Spleen (tissue), 11 donors: Measurements from ENCODE around the gene MEIS3. TPM values are rescaled to one million over a fixed set of nuclear protein-coding genes. Genes with fewer than 3 reads are reported as not detected.

Experiments
- DNase-seq: peaks from one replicate; pipeline ENCODE4 v3.0.0-alpha.2; 2020
- H3K27ac ChIP-seq, 8 donors: fragments of 200-600 bp; sonication (generic) in 7 of 8; 1 replicate in 4 of 8; 2 replicates in 4 of 8; pipeline versions ENCODE4 v1.5.0 to v1.8.0; 2016 to 2021; ENCODE audit warnings: inconsistent platforms in 4 of 8, mild to moderate bottlenecking in 4 of 8, moderate library complexity in 1 of 8
- H3K27me3 ChIP-seq, 7 donors: fragments of 200-600 bp; sonication (generic) in 6 of 7; replicated peaks in 1 of 7; 1 replicate in 4 of 7; 2 replicates in 3 of 7; pipeline versions ENCODE4 v1.5.0 to v1.8.0; 2016 to 2021; ENCODE audit warnings: inconsistent platforms in 3 of 7, mild to moderate bottlenecking in 1 of 7
- H3K36me3 ChIP-seq, 6 donors: fragments of 200-600 bp; sonication (generic) in 5 of 6; 1 replicate in 4 of 6; 2 replicates in 2 of 6; pipeline versions ENCODE4 v1.5.0 to v1.8.0; 2016 to 2021; ENCODE audit warnings: inconsistent platforms in 2 of 6
- H3K4me1 ChIP-seq, 6 donors: fragments of 200-600 bp; sonication (generic) in 5 of 6; 1 replicate in 3 of 6; 2 replicates in 3 of 6; pipeline versions ENCODE4 v1.5.0 to v1.8.0; 2016 to 2021; ENCODE audit warnings: inconsistent platforms in 3 of 6
- H3K4me3 ChIP-seq, 8 donors: fragments of 200-600 bp; sonication (generic) in 7 of 8; 1 replicate in 4 of 8; 2 replicates in 4 of 8; pipeline versions ENCODE4 v1.5.0 to v1.8.0; 2016 to 2021; ENCODE audit warnings: inconsistent platforms in 4 of 8, mild to moderate bottlenecking in 4 of 8, moderate library complexity in 2 of 8
- H3K9me3 ChIP-seq, 8 donors: fragments of 200-600 bp; sonication (generic) in 7 of 8; 1 replicate in 4 of 8; 2 replicates in 4 of 8; pipeline versions ENCODE4 v1.5.0 to v1.8.0; 2016 to 2021; ENCODE audit warnings: inconsistent platforms in 4 of 8
- POLR2A ChIP-seq, 3 donors: fragments of 450-650 bp; IDR thresholded peaks; one replicate each; pipeline ENCODE4 v1.5.1; 2017; ENCODE audit warnings: antibody characterized with exemption in 3 of 3, mild to moderate bottlenecking in 1 of 3
- POLR2AphosphoS5 ChIP-seq, 3 donors: sonication (generic); formaldehyde crosslinking; IDR thresholded peaks; one replicate each; pipeline ENCODE4 v1.5.1; 2017; ENCODE audit warnings: antibody characterized with exemption in 3 of 3
- WGBS, 5 donors: extraction: QIAGEN DNeasy Blood & Tissue Kit in 3 of 5; methylation state at CpG; one replicate each; pipeline versions ENCODE4 v1.1.5 to v1.1.7; 2013 to 2018; 5-methylcytosine and 5-hydroxymethylcytosine counted together
- intact Hi-C: fragments of 100-400 bp; cut with DNase I; formaldehyde crosslinking; loops from one replicate; pipeline ENCODE4 v1.15.0; 2023; ENCODE audit warnings: low total_unique reads
- polyA plus RNA-seq, 3 donors: library from polyadenylated mRNA; stranded (reverse); fragments of 200-250 nt; gene quantifications; one replicate each; pipeline ENCODE4 v1.2.1, GENCODE V29; 2013
- total RNA-seq, 7 donors: library from RNA; depleted of rRNA in 3 of 7; stranded (reverse); fragments of >200 nt in 3 of 7; fragmentation: NEBNext Ultra II Directional in 4 of 7; extraction: Animal tissue kit (Norgen Biotek cat#: 25700) in 4 of 7; gene quantifications; one replicate each; pipeline versions ENCODE4 v1.1.0 to v1.2.1, GENCODE V29; 2016 to 2021
- TF ChIP-seq, protein P1 (sequence below), 11 experiments: fragments of 200-600 bp in 7 of 11; fragments of 450-650 bp in 4 of 11; sonication (generic) in 4 of 11; IDR thresholded peaks in 8 of 11; conservative IDR thresholded peaks in 3 of 11; 1 replicate in 7 of 11; 2 replicates in 4 of 11; pipeline versions ENCODE4 v1.4.0 to v1.8.0; 2016 to 2021; ENCODE audit warnings: antibody characterized with exemption in 11 of 11, inconsistent platforms in 4 of 11, mild to moderate bottlenecking in 1 of 11
- donor health status: healthy with polysubstance abuse.
- donor health status: DM: no; HTN: no; CAD: no; lungs with moderate emphysema.
- donor health status: DM: no; HTN: no; CAD: no.
- donor health status: Bipolar disorder and iron deficiency.
- donor health status: healthy.
- donor health status: DM: no; HTN: no; CAD: no.
- donor health status: DM: yes; HTN: yes; CAD: no.

Gene MEIS3
- total and polyA plus RNA-seq, 10 donors: 4.3 to 10.4 (median 7.1) TPM

DNA sequence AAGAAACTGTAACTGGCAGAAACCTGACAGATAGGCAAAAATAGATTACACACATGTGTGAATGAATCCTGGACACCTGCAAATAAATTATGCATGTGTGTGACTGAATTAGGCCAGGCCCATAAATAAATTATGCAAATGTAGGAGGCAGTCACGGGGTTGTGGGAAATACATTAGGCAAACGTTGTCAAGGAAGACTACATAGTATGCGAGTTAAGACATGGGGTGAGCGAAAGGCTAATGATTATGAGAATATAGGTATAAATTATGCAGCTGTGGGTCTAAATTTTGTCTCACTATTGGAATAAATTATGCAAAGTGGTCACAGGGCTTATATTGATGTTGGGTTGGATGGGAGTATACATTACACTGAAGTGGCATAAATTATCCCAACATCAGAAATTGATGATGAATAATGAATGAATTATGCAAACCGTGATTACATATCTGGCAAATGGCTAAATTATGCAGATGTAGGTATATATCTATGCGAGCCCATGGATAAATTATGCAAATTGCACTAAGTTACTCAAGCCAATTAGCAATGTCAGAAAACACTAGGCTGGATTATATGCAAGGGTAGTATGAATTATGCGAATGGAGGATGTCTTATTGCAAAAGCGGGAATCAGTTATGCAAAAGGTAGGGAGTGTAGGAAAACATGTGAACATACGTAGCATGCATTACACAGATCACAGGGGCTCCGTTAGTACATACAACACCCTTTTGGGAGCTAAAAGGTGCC lies 45.5 kb upstream of the MEIS3 start:
- H3K27ac ChIP-seq: no peak overlapping the region
- TF ChIP-seq, protein P1, sequence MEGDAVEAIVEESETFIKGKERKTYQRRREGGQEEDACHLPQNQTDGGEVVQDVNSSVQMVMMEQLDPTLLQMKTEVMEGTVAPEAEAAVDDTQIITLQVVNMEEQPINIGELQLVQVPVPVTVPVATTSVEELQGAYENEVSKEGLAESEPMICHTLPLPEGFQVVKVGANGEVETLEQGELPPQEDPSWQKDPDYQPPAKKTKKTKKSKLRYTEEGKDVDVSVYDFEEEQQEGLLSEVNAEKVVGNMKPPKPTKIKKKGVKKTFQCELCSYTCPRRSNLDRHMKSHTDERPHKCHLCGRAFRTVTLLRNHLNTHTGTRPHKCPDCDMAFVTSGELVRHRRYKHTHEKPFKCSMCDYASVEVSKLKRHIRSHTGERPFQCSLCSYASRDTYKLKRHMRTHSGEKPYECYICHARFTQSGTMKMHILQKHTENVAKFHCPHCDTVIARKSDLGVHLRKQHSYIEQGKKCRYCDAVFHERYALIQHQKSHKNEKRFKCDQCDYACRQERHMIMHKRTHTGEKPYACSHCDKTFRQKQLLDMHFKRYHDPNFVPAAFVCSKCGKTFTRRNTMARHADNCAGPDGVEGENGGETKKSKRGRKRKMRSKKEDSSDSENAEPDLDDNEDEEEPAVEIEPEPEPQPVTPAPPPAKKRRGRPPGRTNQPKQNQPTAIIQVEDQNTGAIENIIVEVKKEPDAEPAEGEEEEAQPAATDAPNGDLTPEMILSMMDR (IDR thresholded peaks at IDR 0.05 in 8 of 11, conservative IDR thresholded peaks at IDR 0.05 in 3 of 11): no peak
- TF ChIP-seq POLR2AphosphoS5 (IDR thresholded peaks at IDR 0.05): no peak
- TF ChIP-seq POLR2A (IDR thresholded peaks at IDR 0.05): no peak
- intact Hi-C loops: no loop called here
- H3K4me3 ChIP-seq: no peak overlapping the region
- H3K27me3 ChIP-seq: peaks cover 0 to 88% (median 34%) of the 10 kb centered on the region in 7 donors
- 63 to 74% (median 67%) methylated on average over 10 of the region's 10 CpGs for WGBS, 5 donors
- peaks cover 0 to 4% (median 0%) of the 10 kb centered on the region in 8 donors for H3K9me3 ChIP-seq
- DNase-seq: no peak
- H3K36me3 ChIP-seq: no peaks in the 10 kb centered on the region
- H3K4me1 ChIP-seq: no peaks in the 10 kb centered on the region

DNA sequence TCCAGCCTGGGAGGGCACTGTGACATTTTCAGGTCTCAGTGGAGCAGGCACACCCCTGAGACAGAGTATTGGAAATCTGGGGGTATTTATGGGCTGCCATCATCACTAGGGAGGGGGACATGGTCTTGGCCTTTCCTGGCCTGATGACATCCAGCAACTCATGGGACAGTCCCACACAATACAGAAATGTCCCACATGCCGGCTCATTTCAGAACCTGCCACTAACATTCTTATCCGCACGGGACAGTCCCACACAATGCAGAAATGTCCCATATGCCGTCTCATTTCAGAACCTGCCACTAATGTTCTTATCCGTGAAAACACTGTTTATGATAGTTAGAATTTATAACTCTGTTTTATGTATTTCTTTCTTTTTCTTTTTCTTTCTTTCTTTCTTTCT lies 42.5 kb upstream of the MEIS3 start:
- 75 to 93% (median 82%) methylated on average over 5 of the region's 5 CpGs for WGBS, 5 donors
- Histone ChIP-seq H3K36me3 (no peaks in the 10 kb centered on the region), H3K27ac (no peak overlapping the region), H3K4me3 (no peak overlapping the region), H3K9me3 (peaks cover 0 to 5% (median 0%) of the 10 kb centered on the region in 8 donors), H3K4me1 (peaks cover 0 to 7% (median 3%) of the 10 kb centered on the region in 6 donors), H3K27me3 (peaks cover 0 to 88% (median 43%) of the 10 kb centered on the region in 7 donors)
- no peak for DNase-seq
- intact Hi-C loops: no loop called here
- TF ChIP-seq POLR2AphosphoS5 (IDR thresholded peaks at IDR 0.05) (no peak), POLR2A (IDR thresholded peaks at IDR 0.05) (no peak)
- TF ChIP-seq, protein P1 (IDR thresholded peaks at IDR 0.05 in 8 of 11, conservative IDR thresholded peaks at IDR 0.05 in 3 of 11): no peak

GRCh38 chr19:47459477-47459876 lies 40.1 kb upstream of the MEIS3 start:
- 87 to 94% (median 91%) methylated on average over 14 of the region's 14 CpGs for WGBS, 5 donors
- no peak for TF ChIP-seq POLR2AphosphoS5 (IDR thresholded peaks at IDR 0.05)
- TF ChIP-seq POLR2A (IDR thresholded peaks at IDR 0.05): no peak
- TF ChIP-seq, protein P1 (IDR thresholded peaks at IDR 0.05 in 8 of 11, conservative IDR thresholded peaks at IDR 0.05 in 3 of 11): no peak
- intact Hi-C loops: no loop called here
- Histone ChIP-seq H3K27me3 (peaks cover 0 to 91% (median 53%) of the 10 kb centered on the region in 7 donors), H3K4me3 (no peak overlapping the region), H3K36me3 (no peaks in the 10 kb centered on the region), H3K27ac (no peak overlapping the region), H3K9me3 (peaks cover 0 to 21% (median 9%) of the 10 kb centered on the region in 8 donors), H3K4me1 (peaks cover 0 to 7% (median 3%) of the 10 kb centered on the region in 6 donors)
- no peak for DNase-seq

- TF ChIP-seq, protein P1 (IDR thresholded peaks at IDR 0.05 in 8 of 11, conservative IDR thresholded peaks at IDR 0.05 in 3 of 11): no peak
- TF ChIP-seq POLR2A (IDR thresholded peaks at IDR 0.05) (no peak), POLR2AphosphoS5 (IDR thresholded peaks at IDR 0.05) (no peak)
- intact Hi-C loops: no loop called here
- WGBS, 5 donors: 33 to 40% (median 40%) methylated on average over 5 of the region's 5 CpGs
- peaks cover 0 to 7% (median 3%) of the 10 kb centered on the region in 6 donors for H3K4me1 ChIP-seq
- no peak overlapping the region for H3K4me3 ChIP-seq
- H3K9me3 ChIP-seq: peaks cover 0 to 21% (median 9%) of the 10 kb centered on the region in 8 donors
- H3K36me3 ChIP-seq: no peaks in the 10 kb centered on the region
- H3K27ac ChIP-seq: no peak overlapping the region
- no peak for DNase-seq
- peaks cover 0 to 91% (median 53%) of the 10 kb centered on the region in 7 donors for H3K27me3 ChIP-seq
Measured at GRCh38 chr19:47458672-47459071, 39.3 kb upstream of the MEIS3 start.
